ENCODE measurements around the gene QPCTL.
"Not testable (repeated sequence)": the region's sequence is repeated elsewhere in the genome, so short reads cannot be mapped to it uniquely, and the experiment has no call there.

QPCTL gene

DNA sequence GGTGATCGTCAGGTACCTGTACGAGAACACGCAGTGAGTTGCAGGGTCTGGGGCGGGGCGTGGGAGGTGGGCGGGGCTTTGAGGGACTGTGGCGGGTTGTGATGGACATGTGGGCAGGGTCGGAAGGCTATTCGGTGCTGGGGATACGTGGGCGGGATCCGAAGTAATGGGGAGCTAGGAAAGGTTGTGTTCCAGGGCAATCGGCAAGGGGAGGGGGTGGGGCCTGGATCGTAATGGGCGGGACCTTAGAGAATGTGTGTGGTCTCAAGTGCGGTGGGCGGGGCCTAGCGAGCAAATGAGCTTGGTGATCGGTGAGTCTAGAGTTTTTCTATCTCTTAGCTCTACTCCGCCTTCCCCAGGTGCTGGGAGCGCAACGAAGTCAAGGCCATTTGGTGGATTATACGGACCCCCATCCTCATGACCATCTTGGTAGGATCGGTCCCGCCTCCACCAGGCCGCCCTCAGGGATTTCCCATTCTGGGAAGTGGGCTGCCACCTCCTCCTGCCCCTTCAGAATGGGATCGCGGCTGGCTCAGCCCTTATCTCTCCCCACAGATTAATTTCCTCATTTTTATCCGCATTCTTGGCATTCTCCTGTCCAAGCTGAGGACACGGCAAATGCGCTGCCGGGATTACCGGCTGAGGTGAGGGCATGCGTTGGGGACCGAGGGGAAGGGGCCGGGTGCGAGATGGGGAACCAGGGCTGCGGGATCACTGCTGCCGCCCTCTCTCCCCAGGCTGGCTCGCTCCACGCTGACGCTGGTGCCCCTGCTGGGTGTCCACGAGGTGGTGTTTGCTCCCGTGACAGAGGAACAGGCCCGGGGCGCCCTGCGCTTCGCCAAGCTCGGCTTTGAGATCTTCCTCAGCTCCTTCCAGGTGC, 14.9 kb upstream of the QPCTL start:
- Histone ChIP-seq H3K9ac (ENCODE audit: insufficient read length, low read depth) (peak overlapping the region; percentile 58), H3K4me1 (ENCODE audit: insufficient read depth, insufficient read length) (peaks cover 4% of the 10 kb centered on the region), H3K4me3 (ENCODE audit: insufficient read length, low read depth) (peak overlapping the region; percentile 42), H3K27me3 (ENCODE audit: insufficient read depth, insufficient read length) (peaks cover 22% of the 10 kb centered on the region), H3K9me3 (ENCODE audit: insufficient read depth, low read length) (no peaks in the 10 kb centered on the region), H3K36me3 (ENCODE audit: insufficient read depth, insufficient read length, low read length) (no peaks in the 10 kb centered on the region)
- TF ChIP-seq YY1 (IDR thresholded peaks at IDR 0.05; ENCODE audit: insufficient read depth, insufficient read length) (no peak), SUZ12 (IDR thresholded peaks at IDR 0.05; ENCODE audit: extremely low read depth, insufficient read depth, insufficient read length) (no peak), ZNF274 (IDR thresholded peaks at IDR 0.05; ENCODE audit: low read depth, low read length) (no peak)
- DNase-seq (ENCODE audit: low read depth, low spot score), result peak; percentile 92

GRCh38 chr19:45681391-45682015, 11.0 kb upstream of the QPCTL start:
- H3K9ac ChIP-seq (ENCODE audit: insufficient read length, low read depth), result peak overlapping the region; percentile 42
- peak overlapping the region; percentile 15 for H3K4me3 ChIP-seq (ENCODE audit: insufficient read length, low read depth)
- peaks cover 4% of the 10 kb centered on the region for H3K4me1 ChIP-seq (ENCODE audit: insufficient read depth, insufficient read length)
- TF ChIP-seq SUZ12 (IDR thresholded peaks at IDR 0.05; ENCODE audit: extremely low read depth, insufficient read depth, insufficient read length) (no peak), YY1 (IDR thresholded peaks at IDR 0.05; ENCODE audit: insufficient read depth, insufficient read length) (no peak), ZNF274 (IDR thresholded peaks at IDR 0.05; ENCODE audit: low read depth, low read length) (no peak)
- DNase-seq (ENCODE audit: low read depth, low spot score), result peak; percentile 47
- peaks cover 25% of the 10 kb centered on the region for H3K36me3 ChIP-seq (ENCODE audit: insufficient read depth, insufficient read length, low read length)
- H3K27me3 ChIP-seq (ENCODE audit: insufficient read depth, insufficient read length), result peaks cover 22% of the 10 kb centered on the region
- no peaks in the 10 kb centered on the region for H3K9me3 ChIP-seq (ENCODE audit: insufficient read depth, low read length)

- no peak overlapping the region for H3K4me3 ChIP-seq (ENCODE audit: insufficient read length, low read depth)
- H3K9me3 ChIP-seq (ENCODE audit: insufficient read depth, low read length), result no peaks in the 10 kb centered on the region
- H3K36me3 ChIP-seq (ENCODE audit: insufficient read depth, insufficient read length, low read length), result peaks cover 29% of the 10 kb centered on the region
- H3K9ac ChIP-seq (ENCODE audit: insufficient read length, low read depth), result peak overlapping the region; percentile 42
- DNase-seq (ENCODE audit: low read depth, low spot score), result no peak
- TF ChIP-seq ZNF274 (IDR thresholded peaks at IDR 0.05; ENCODE audit: low read depth, low read length) (no peak), YY1 (IDR thresholded peaks at IDR 0.05; ENCODE audit: insufficient read depth, insufficient read length) (no peak), SUZ12 (IDR thresholded peaks at IDR 0.05; ENCODE audit: extremely low read depth, insufficient read depth, insufficient read length) (no peak)
- peaks cover 22% of the 10 kb centered on the region for H3K27me3 ChIP-seq (ENCODE audit: insufficient read depth, insufficient read length)
- peaks cover 4% of the 10 kb centered on the region for H3K4me1 ChIP-seq (ENCODE audit: insufficient read depth, insufficient read length)
Measured at GRCh38 chr19:45682117-45682516, 10.3 kb upstream of the QPCTL start.

GRCh38 chr19:45682908-45683307, 9.6 kb upstream of the QPCTL start:
- H3K36me3 ChIP-seq (ENCODE audit: insufficient read depth, insufficient read length, low read length), result peaks cover 37% of the 10 kb centered on the region
- TF ChIP-seq ZNF274 (IDR thresholded peaks at IDR 0.05; ENCODE audit: low read depth, low read length) (no peak), YY1 (IDR thresholded peaks at IDR 0.05; ENCODE audit: insufficient read depth, insufficient read length) (no peak), SUZ12 (IDR thresholded peaks at IDR 0.05; ENCODE audit: extremely low read depth, insufficient read depth, insufficient read length) (no peak)
- no peak overlapping the region for H3K9ac ChIP-seq (ENCODE audit: insufficient read length, low read depth)

DNA sequence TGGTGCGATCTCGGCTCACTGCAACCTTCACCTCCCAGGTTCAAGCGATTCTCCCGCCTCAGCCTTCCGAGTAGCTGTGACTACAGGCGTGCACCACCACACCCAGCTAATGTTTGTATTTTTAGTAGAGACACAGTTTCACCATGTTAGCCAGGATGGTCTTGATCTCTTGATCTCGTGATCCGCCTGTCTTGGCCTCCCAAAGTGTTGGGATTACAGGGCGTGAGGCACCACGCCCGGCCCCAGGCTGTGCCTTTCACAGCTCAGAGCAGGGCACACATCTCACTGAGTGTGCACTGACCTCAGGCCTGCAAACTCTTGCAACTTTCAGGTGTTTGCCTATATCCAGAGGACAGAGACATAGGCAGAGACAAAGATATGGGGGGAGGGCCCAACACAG, 7.4 kb upstream of the QPCTL start:
- not testable (repeated sequence) for H3K9me3 ChIP-seq (ENCODE audit: insufficient read depth, low read length); H3K27me3 ChIP-seq (ENCODE audit: insufficient read depth, insufficient read length)
- H3K36me3 ChIP-seq (ENCODE audit: insufficient read depth, insufficient read length, low read length), result peaks cover 52% of the 10 kb centered on the region

More at GRCh38 chr19:45682908-45683307, 9.6 kb upstream of the QPCTL start:
- Histone ChIP-seq H3K9me3 (ENCODE audit: insufficient read depth, low read length) (no peaks in the 10 kb centered on the region), H3K4me1 (ENCODE audit: insufficient read depth, insufficient read length) (peaks cover 4% of the 10 kb centered on the region), H3K27me3 (ENCODE audit: insufficient read depth, insufficient read length) (peaks cover 18% of the 10 kb centered on the region), H3K4me3 (ENCODE audit: insufficient read length, low read depth) (no peak overlapping the region)
- DNase-seq (ENCODE audit: low read depth, low spot score), result no peak

DNA sequence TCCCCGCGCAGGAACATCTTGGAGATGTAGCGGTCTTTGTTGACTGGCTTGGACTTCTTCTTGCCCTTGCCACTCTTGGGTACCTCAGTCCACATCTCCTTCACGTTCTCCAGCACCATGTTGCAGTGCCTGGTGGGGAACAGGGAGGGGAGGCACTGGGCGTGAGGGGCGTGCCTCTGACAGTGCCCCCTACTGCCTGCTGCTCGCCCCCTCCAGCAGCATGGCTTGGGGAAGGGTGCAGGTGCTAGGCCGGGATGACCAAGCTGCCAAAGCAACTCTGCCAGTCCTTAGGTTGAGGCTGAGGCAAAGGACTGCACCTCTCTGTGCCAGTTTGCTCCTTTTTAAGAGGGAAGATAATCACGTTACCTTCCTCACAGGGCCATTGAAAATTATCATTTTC, 4.9 kb upstream of the QPCTL start:
- Histone ChIP-seq H3K4me1 (ENCODE audit: insufficient read depth, insufficient read length) (no peaks in the 10 kb centered on the region), H3K9me3 (ENCODE audit: insufficient read depth, low read length) (no peaks in the 10 kb centered on the region), H3K4me3 (ENCODE audit: insufficient read length, low read depth) (no peak overlapping the region), H3K36me3 (ENCODE audit: insufficient read depth, insufficient read length, low read length) (peaks cover 52% of the 10 kb centered on the region), H3K9ac (ENCODE audit: insufficient read length, low read depth) (no peak overlapping the region), H3K27me3 (ENCODE audit: insufficient read depth, insufficient read length) (no peaks in the 10 kb centered on the region)
- TF ChIP-seq SUZ12 (IDR thresholded peaks at IDR 0.05; ENCODE audit: extremely low read depth, insufficient read depth, insufficient read length), result no peak
- no peak for TF ChIP-seq ZNF274 (IDR thresholded peaks at IDR 0.05; ENCODE audit: low read depth, low read length)
- no peak for TF ChIP-seq YY1 (IDR thresholded peaks at IDR 0.05; ENCODE audit: insufficient read depth, insufficient read length)
- no peak for DNase-seq (ENCODE audit: low read depth, low spot score)

More for the DNA sequence above, 7.4 kb upstream of the QPCTL start:
- H3K4me3 ChIP-seq (ENCODE audit: insufficient read length, low read depth); H3K4me1 ChIP-seq (ENCODE audit: insufficient read depth, insufficient read length); DNase-seq (ENCODE audit: low read depth, low spot score); H3K9ac ChIP-seq (ENCODE audit: insufficient read length, low read depth): not testable (repeated sequence)

DNA sequence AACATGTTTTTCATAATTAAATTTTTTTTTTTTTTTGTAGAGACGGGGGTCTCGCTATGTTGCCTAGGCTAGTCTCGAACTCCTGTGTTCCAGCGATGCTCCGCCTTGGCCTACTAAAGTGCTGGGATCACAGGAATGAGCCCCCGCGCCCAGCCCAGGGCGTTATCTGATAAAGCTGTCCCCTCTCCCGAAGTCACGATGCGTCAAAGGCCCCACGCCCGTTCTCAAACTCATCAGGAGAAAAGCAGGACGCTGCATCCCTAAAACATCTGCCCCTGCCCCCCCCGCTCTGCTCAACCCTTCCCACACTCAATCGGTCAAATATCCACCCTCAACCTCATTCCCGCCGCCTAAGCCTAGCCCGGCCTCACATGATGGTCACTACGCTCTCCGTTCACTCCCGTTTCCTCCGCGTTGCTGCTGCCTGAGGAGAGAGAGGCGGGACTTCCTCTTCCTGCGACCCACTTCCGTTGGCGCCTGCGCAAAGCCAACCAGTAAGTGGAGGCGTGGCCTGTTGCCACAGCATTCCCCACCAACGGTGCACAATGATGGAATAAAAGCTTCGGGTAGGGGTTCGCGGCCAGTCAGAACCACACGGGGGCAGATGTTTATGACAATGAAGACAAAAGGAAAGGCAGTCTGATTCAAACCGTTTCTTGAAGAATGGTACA, 815 bp upstream of the QPCTL start, which contains the start of gene SNRPD2:
SNRPD2 (minus strand) TSS at position 438 of the 671 bp plus-strand sequence; CDS start at position 373, 65 bp downstream.
- Histone ChIP-seq H3K4me3 (ENCODE audit: insufficient read length, low read depth) (peak within 1 kb of the TSS; percentile 88), H3K4me1 (ENCODE audit: insufficient read depth, insufficient read length) (peaks cover 2% of the 10 kb centered on the region), H3K9ac (ENCODE audit: insufficient read length, low read depth) (peak within 1 kb of the TSS; percentile 97), H3K9me3 (ENCODE audit: insufficient read depth, low read length) (no peaks in the 10 kb centered on the region), H3K36me3 (ENCODE audit: insufficient read depth, insufficient read length, low read length) (peaks cover 49% of the 10 kb centered on the region), H3K27me3 (ENCODE audit: insufficient read depth, insufficient read length) (no peaks in the 10 kb centered on the region)
- TF ChIP-seq SUZ12 (IDR thresholded peaks at IDR 0.05; ENCODE audit: extremely low read depth, insufficient read depth, insufficient read length), result no peak
- no peak for TF ChIP-seq YY1 (IDR thresholded peaks at IDR 0.05; ENCODE audit: insufficient read depth, insufficient read length)
- TF ChIP-seq ZNF274 (IDR thresholded peaks at IDR 0.05; ENCODE audit: low read depth, low read length), result no peak
- peak; percentile 82 for DNase-seq (ENCODE audit: low read depth, low spot score)
